Bone marrow (tissue), 2 donors: ENCODE data around the gene ZFYVE16.
A peak's percentile ranks its signal among the peaks of the same experiment; 100 is the strongest.
"Not testable (repeated sequence)": the region's sequence is repeated elsewhere in the genome, so short reads cannot be mapped to it uniquely, and the experiment has no call there.

Experiments used
- DNase-seq, 2 donors: peaks; one replicate each; lab custom pipeline; 2025; lab: John Stamatoyannopoulos, UW

ZFYVE16 gene

GRCh38 chr5:80411589-80412219 lies 3.8 kb downstream of the ZFYVE16 start:
- no peak for DNase-seq

DNA sequence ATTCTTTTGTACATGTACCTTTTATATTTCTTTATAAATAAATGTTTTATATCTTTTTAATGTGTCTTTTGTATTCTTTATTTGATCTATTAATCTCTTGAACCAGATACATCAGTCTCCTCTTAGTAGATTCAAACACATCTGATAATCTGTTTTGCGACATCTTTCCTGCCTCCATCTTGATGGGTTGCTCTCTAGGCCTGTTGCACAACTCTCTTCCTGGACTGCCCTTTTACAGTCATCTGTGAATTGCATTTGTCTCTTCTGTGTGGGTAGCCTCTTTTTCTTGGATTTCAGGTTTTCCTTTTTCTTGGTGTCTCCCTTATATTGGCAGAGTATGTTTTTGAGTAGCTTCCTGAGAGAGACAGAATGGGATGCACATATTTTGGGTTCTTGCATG lies 6.2 kb downstream of the ZFYVE16 start:
- no peak for DNase-seq

- DNase-seq: no peak
These were observed 10.1 kb downstream of the ZFYVE16 start for GRCh38 chr5:80417973-80418372.

DNA sequence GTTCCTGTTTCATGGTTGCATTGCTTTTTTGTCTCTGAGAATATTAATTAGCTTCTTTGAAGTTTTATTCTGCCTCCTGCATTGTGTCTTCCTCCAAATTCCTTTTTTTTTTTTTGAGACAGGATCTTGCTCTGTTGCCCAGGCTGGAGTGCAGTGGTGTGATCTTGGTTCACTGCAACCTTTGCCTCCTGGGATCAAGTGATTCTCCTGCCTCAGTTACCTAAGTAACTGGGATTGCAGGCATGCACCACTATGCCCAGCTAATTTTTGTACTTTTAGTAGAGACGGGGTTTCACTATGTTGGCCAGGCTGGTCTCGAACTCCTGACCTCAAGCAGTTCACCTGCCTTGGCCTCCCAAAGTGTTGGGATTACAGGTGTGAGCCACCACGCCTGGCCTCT lies 16.5 kb downstream of the ZFYVE16 start:
- DNase-seq: not testable (repeated sequence)

- no peak for DNase-seq
These were observed 27.6 kb downstream of the ZFYVE16 start for GRCh38 chr5:80435476-80435875.

- no peak for DNase-seq
These were observed 29.5 kb downstream of the ZFYVE16 start for GRCh38 chr5:80437326-80437725.

DNA sequence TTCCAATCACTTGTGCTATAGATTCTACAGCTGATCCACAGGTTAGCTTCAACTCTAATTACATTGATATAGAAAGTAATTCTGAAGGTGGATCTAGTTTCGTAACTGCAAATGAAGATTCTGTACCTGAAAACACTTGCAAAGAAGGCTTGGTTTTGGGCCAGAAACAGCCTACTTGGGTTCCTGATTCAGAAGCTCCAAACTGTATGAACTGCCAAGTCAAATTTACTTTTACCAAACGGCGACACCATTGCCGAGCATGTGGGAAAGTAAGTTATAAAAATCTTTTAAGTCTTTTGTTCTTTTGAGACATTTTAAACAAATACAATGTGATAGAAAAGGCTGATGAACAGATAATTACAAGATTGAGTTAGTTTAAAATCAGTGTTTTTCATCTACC lies 30.9 kb downstream of the ZFYVE16 start:
- DNase-seq: no peak

DNA sequence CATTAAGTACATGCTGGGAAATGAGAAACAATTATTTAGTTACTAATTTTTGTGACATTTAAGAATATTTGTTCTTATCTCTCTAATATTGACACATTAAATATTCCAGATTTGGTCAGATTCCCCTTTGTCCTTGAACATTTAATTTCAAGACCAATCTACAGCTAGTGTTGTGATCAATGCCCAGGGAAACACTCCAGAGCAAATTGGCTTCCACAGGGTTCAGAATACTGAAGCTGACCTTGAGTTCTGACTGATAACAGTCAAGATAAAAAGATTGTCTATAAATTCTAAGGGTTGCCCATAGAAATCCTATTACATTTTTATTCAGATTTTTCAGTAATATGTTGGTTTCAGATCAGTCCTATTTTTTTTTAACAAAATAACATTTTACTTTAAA lies 31.3 kb downstream of the ZFYVE16 start:
- DNase-seq: no peak

DNA sequence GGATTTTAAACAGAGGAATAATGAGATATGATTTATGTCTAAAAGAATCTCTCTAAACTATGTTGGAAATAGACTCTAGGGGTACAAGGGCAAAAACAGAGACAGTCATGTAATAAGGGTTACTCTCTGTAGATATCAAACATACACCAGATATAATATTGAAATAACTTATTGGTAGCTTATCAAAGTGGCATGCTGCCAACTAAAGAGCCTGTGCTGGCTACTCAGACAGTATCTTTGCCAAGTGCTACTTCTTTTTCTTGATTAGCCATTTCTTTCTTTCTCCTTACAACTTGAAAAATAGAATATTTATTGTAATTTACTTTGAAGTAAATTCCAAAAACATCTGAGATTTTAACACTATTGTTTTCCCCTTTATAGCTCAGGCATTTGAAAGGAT lies 34.9 kb downstream of the ZFYVE16 start:
- no peak for DNase-seq

DNA sequence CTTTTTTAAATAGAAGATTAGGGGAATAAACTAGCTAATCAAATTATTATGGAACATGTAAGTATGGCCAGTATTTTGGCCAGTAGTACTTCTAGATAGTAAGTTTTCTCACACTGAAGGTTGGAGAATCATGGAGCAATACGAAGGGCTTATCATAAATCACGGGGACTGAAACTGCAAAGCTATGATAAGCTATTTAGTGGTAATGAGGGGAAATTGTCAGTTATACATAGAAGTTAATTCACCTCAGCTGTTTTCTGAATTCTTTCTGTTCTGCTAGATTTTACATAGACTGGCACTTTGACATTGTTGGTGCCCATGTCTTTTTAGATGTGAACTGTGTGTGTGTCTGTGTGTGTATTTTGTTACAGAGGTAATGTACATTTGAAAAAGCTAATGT lies 45.5 kb downstream of the ZFYVE16 start:
- no peak for DNase-seq

GRCh38 chr5:80463269-80463668 lies 55.4 kb downstream of the ZFYVE16 start:
- no peak for DNase-seq

- no peak for DNase-seq
These were observed 59.0 kb downstream of the ZFYVE16 start for GRCh38 chr5:80466669-80467485.

GRCh38 chr5:80468131-80468530 lies 60.3 kb downstream of the ZFYVE16 start:
- no peak for DNase-seq

DNA sequence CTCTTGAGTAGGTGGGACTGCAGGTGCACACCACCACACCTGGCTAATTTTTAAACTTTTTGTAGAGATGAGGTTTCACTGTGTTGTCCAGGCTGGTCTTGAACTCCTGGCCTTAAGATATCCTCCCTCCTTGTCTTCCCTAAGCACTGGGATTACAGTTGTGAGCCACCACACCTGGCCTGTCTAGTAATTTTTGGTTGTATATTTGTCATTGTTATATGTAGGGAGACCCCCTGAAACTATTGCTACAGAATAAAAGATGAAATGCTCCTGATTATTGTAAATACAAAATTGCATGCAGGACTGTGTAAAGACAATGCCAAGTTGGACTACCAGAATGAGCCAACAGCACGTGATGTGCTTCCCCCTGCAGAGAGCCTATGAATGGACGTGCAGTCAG lies 62.8 kb downstream of the ZFYVE16 start:
- DNase-seq: not testable (repeated sequence)

- DNase-seq: no peak
These were observed 67.1 kb downstream of the ZFYVE16 start for GRCh38 chr5:80474929-80475328.

DNA sequence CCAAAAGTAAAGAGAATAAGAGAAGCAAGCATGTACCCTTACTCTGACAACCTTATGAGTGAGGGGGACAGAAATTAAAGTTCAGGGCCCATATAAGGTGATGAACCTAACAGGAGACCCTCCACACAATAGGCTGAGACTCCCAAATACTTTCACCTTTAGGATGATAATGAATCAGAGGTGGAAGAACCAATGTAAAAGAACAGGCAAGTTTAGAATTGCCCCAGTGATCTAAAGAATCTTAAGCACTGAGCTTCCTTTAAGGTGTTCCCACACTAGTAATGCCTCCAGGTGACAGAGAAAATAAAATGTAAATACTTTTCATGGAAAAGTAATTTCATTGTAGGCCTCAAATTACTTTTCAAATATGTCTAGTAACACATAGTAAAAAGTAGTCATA lies 71.8 kb downstream of the ZFYVE16 start:
- DNase-seq: no peak

DNA sequence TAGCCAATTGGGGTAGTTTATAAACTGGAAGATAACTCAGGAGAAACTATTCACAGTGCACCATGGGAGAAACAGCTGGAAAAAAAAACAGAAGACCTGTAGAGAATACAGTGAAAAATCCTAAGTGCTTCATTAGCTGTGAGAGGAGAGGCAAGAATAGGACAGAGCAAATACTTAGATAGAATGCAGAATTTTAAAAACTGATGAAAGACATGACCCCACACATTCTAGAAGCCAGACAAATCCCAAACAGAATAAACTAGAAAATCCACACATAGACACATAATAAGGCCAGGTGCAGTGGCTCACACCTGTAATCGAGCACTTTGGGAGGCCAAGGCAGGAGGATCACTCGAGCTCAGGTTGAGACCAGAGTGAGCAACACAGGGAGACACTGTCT lies 72.5 kb downstream of the ZFYVE16 start:
- no peak for DNase-seq

DNA sequence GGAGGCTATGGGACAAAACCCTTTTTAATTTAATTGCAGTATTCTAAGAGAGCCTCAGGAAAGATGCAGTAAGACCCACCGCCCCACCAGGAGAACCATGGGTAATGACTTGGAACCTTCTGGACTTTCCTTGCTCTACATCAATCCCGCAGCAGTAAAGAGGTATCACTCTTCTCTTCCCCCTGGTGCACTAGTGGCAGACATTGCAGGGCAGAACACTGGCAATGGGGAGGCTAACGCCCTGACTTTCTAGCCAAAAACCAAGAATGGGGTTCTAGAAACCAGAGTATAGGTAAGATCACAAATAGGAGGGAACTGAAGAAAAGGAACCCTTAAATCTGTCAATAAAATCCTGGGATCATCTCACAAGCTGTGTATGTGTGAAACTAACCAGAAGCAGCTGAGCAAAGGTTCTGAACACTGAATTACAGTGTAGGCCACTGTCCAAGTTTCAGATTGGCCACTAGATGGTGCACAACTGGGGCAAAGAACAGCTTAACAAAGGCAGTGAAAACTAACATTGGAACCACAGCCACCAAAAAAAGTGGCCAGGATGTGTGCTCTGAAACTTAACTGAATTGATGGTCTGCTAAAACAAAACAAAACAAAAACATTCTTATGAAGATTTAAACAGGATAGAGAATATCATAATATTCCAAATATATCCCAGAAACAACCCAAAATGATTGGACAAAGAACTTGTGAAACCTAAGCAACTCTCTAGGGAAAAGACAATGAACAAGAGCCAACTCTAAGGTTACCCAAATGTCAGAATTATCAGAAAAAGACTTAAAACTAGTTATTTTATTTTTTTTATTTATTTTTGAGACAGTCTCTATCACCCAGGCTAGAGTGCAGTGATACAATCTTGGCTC lies 73.4 kb downstream of the ZFYVE16 start:
- peak in 1 of 2 donors; percentile 43 for DNase-seq

- DNase-seq: no peak
These were observed 74.7 kb downstream of the ZFYVE16 start for GRCh38 chr5:80482578-80482977.

DNA sequence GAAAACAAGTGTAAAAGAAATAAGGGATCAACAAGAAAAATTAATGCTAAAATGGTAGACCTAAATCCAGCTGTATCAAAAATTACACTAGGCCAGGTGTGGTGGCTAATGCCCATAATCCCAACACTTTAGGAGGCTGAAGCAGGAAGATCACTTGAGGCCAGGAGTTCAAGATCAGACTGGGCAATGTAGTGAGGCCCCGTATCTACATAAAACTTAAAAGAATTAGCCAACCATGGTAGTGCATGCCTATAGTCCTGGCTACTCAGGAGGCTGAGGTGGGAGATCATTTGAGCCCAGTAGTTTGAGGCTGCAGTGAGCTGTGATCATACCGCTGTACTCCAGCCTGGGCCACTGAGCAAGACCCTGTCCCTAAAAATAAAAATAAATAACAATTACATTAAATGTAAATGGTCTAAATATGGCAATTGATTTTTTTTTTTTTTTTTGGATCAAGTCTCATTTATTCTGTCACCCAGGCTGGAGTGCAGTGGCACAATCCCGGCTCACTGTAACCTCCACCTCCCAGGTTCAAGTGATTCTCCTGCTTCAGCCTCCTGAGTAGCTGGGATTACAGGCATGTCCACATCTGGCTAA lies 75.9 kb downstream of the ZFYVE16 start:
- no peak for DNase-seq

- no peak for DNase-seq
These were observed 79.6 kb downstream of the ZFYVE16 start for GRCh38 chr5:80487444-80487828.
